GM23248 (cell line): Measurements from ENCODE around the gene AK5.

Experiments used
- EZH2 ChIP-seq: fragments of 200-600 bp; sonication (generic); IDR thresholded peaks from 2 replicates; pipeline ENCODE4 v1.6.1; 2018; ENCODE audit warnings: antibody characterized with exemption, mild to moderate bottlenecking; ENCODE audit not compliant: insufficient read depth, poor library complexity, severe bottlenecking
- EZH2phosphoT487 ChIP-seq: fragments of 200-600 bp; sonication (generic); IDR thresholded peaks from 2 replicates; pipeline ENCODE4 v1.6.1; 2018; ENCODE audit warnings: antibody characterized with exemption, moderate library complexity, mild to moderate bottlenecking, low read depth; ENCODE audit not compliant: insufficient read depth

DNA sequence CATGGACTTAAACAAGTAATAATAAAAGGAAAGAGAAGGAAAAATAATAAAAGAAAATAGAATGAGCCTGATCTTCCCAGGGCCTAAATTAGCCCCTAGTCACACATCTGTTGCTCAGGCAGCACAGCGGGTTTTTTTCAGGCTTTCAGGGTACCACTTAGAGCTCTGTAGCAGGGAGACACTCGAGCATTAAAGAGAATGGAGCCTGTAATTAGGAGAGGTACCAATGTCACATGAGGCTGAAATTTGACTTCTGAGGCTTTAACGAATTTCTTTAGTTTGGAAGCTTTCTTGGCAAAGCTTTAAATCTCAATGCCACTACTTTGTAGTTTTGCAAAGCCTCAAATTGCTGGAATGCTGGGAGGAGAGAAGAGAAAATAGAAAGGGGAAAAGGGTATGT is 116.3 kb downstream of the AK5 start:
- no peak for TF ChIP-seq EZH2
- no peak for TF ChIP-seq EZH2phosphoT487
